ENCODE data around the gene MRPL20. TPM values are rescaled to one million over a fixed set of nuclear protein-coding genes. Genes with fewer than 3 reads are reported as not detected.

The MRPL20 gene
- total and polyA plus RNA-seq, 10 donors: 67.4 to 168 (median 101) TPM

DNA sequence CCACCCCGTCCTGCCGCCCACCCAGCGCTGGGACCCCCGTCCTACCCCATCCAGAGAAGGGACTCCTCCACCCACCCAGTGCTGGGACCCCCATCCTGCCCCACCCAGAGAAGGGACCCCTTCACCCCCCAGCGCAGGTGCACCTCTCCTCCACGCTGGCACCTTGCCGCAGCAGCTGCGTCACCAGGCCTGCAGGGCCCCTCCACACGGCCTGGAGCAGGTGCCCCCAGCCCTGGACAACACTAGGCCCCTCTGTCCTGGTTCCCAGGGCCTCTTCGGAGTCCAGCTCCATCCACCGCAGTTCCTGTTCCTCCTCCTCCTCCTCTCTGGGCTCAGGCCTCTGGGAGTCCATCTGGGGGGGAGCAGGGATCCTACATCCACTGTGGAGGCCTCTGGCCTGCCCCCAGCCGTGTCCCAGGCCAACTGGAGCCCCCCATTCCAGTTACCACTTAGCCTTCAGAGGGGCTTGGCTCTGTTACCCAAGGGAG lies 13.6 kb upstream of the MRPL20 start:
- TF ChIP-seq POLR2A (IDR thresholded peaks at IDR 0.05) (no peak), POLR2AphosphoS5 (IDR thresholded peaks at IDR 0.05) (no peak)
- TF ChIP-seq, protein P1, sequence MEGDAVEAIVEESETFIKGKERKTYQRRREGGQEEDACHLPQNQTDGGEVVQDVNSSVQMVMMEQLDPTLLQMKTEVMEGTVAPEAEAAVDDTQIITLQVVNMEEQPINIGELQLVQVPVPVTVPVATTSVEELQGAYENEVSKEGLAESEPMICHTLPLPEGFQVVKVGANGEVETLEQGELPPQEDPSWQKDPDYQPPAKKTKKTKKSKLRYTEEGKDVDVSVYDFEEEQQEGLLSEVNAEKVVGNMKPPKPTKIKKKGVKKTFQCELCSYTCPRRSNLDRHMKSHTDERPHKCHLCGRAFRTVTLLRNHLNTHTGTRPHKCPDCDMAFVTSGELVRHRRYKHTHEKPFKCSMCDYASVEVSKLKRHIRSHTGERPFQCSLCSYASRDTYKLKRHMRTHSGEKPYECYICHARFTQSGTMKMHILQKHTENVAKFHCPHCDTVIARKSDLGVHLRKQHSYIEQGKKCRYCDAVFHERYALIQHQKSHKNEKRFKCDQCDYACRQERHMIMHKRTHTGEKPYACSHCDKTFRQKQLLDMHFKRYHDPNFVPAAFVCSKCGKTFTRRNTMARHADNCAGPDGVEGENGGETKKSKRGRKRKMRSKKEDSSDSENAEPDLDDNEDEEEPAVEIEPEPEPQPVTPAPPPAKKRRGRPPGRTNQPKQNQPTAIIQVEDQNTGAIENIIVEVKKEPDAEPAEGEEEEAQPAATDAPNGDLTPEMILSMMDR (IDR thresholded peaks at IDR 0.05 in 8 of 11, conservative IDR thresholded peaks at IDR 0.05 in 3 of 11): no peak
- intact Hi-C loops (cut with DNase I; ENCODE audit: low total_unique reads): no loop called here
- no peak for DNase-seq
- H3K4me1 ChIP-seq: peaks cover 0 to 17% (median 6%) of the 10 kb centered on the region in 6 donors
- no peaks in the 10 kb centered on the region for H3K9me3 ChIP-seq
- H3K4me3 ChIP-seq: peak overlapping the region in 4 of 8 donors; percentile 13 to 60 (median 28)
- H3K36me3 ChIP-seq: no peaks in the 10 kb centered on the region
- peaks cover 0 to 59% (median 18%) of the 10 kb centered on the region in 7 donors for H3K27me3 ChIP-seq (replicated peaks in 1 of 7)
- H3K27ac ChIP-seq: no peak overlapping the region
- 67 to 88% (median 82%) methylated on average over 4 to 12 of the region's 12 CpGs for WGBS, 5 donors

DNA sequence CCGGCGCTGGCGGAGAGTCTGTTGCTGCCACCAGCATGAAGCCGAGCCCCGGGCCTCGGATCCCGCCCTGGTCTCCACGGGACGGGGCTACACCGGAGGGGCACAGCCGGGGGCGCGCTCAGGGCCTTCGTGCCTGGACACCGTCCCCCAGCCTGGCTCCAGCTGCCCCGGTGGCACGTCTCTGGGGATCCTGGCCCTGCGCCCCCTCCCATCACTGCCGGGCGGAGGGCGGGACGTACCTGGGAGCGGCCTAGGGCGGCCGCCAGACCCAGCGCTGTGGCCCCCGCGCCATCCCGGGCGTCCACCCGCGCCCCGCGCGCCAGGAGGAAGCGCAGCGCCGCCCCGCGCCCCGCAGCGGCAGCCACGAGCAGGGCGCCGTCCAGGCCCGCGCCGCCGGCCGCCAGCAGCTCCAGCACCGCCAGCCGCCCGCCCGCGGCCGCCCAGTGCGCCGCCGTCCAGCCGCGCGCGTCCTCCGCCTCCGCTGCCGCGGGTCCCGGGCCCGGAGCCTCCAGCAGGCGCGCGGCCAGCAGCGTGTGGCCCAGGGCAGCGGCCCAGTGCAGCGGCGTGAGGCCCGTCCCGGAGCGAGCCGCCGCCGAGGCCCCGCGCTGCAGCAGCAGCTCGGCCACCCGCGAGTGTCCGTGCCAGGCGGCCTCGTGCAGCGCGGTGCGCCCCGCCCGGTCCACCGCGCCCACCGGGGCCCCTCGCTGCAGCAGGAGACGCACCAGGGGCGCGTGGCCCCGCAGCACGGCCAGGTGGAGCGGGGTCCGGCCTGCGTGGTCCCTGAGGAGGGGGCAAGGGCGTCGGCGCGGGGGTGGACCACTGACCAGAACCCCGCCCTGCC lies 12.9 kb upstream of the MRPL20 start:
- Histone ChIP-seq H3K9me3 (no peaks in the 10 kb centered on the region), H3K4me1 (peaks cover 0 to 17% (median 6%) of the 10 kb centered on the region in 6 donors), H3K4me3 (peak overlapping the region in 5 of 8 donors; percentile 13 to 60 (median 23)), H3K27me3 (replicated peaks in 1 of 7) (peaks cover 0 to 53% (median 14%) of the 10 kb centered on the region in 7 donors), H3K36me3 (no peaks in the 10 kb centered on the region), H3K27ac (peak overlapping the region in 2 of 8 donors; percentile 51 to 52)
- TF ChIP-seq, protein P1 (IDR thresholded peaks at IDR 0.05 in 8 of 11, conservative IDR thresholded peaks at IDR 0.05 in 3 of 11): no peak
- TF ChIP-seq POLR2AphosphoS5 (IDR thresholded peaks at IDR 0.05) (no peak), POLR2A (IDR thresholded peaks at IDR 0.05) (no peak)
- intact Hi-C loops (cut with DNase I; ENCODE audit: low total_unique reads): no loop called here
- WGBS, 5 donors: 5 to 93% (median 17%) methylated on average over 3 to 112 of the region's 112 CpGs
- peak; percentile 64 for DNase-seq

DNA sequence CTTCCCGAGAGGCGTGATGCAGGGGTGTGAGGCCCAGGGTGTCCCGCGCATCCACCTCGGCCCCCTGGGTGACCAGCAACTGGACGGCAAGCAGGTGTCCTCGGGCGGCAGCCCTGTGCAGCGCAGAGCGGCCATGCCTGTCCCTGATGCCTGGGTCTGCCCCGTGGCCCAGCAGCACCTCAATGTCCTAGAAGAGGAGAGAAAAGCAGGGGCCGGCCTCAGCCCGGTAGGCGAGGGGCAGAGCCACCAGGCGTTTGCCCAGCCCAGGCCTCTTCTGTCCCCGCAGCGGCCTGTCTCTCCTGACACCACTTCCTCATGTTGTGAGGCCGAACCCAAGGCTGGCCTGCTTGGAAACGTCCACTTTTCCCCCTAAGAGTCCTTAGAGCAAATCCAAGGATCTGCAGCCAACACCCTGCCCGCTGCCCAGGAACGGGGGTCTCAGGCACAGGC lies 12.3 kb upstream of the MRPL20 start:
- no peak for TF ChIP-seq POLR2A (IDR thresholded peaks at IDR 0.05)
- TF ChIP-seq, protein P1 (IDR thresholded peaks at IDR 0.05 in 8 of 11, conservative IDR thresholded peaks at IDR 0.05 in 3 of 11): no peak
- no peak for TF ChIP-seq POLR2AphosphoS5 (IDR thresholded peaks at IDR 0.05)
- Histone ChIP-seq H3K9me3 (no peaks in the 10 kb centered on the region), H3K27ac (peak overlapping the region in 2 of 8 donors; percentile 51 to 52), H3K4me1 (peaks cover 0 to 17% (median 6%) of the 10 kb centered on the region in 6 donors), H3K27me3 (replicated peaks in 1 of 7) (peaks cover 0 to 46% (median 14%) of the 10 kb centered on the region in 7 donors), H3K36me3 (no peaks in the 10 kb centered on the region), H3K4me3 (peak overlapping the region in 4 of 8 donors; percentile 13 to 60 (median 32))
- intact Hi-C loops (cut with DNase I; ENCODE audit: low total_unique reads): no loop called here
- WGBS, 5 donors: 76 to 93% (median 90%) methylated on average over 7 to 21 of the region's 21 CpGs
- DNase-seq: no peak

Measured in spleen (tissue), 11 donors.